Peyer's patch (tissue), 4 donors: ENCODE results near the gene GPR75. TPM values are rescaled to one million over a fixed set of nuclear protein-coding genes. Genes with fewer than 3 reads are reported as not detected.
"Not testable (repeated sequence)": the region's sequence is repeated elsewhere in the genome, so short reads cannot be mapped to it uniquely, and the experiment has no call there.

Source experiments
- DNase-seq, 3 donors: peaks; one replicate each; pipeline ENCODE4 v3.0.0-alpha.2; 2017 to 2019
- H3K27ac ChIP-seq, 4 donors: fragments of 200-600 bp; sonication (generic); one replicate each; pipeline ENCODE4 v1.5.1; 2016 to 2019
- H3K27me3 ChIP-seq, 2 donors: fragments of 200-600 bp; sonication (generic); one replicate each; pipeline ENCODE4 v1.5.1; 2019
- H3K36me3 ChIP-seq, 3 donors: fragments of 200-600 bp; sonication (generic); one replicate each; pipeline ENCODE4 v1.5.1; 2016 to 2019
- H3K4me1 ChIP-seq, 4 donors: fragments of 200-600 bp; sonication (generic); one replicate each; pipeline ENCODE4 v1.5.1; 2016 to 2019
- H3K4me3 ChIP-seq, 4 donors: fragments of 200-600 bp; sonication (generic); 1 replicate in 3 of 4; 2 replicates in 1 of 4; pipeline ENCODE4 v1.5.1; 2016 to 2019; ENCODE audit warnings: mild to moderate bottlenecking in 1 of 4
- H3K9me3 ChIP-seq, 4 donors: fragments of 200-600 bp; sonication (generic); one replicate each; pipeline ENCODE4 v1.5.1; 2016 to 2019; ENCODE audit warnings: mild to moderate bottlenecking in 1 of 4
- CTCF ChIP-seq, 6 experiments: fragments of 450-650 bp in 4 of 6; fragments of 200-600 bp in 2 of 6; sonication (generic) in 1 of 6; IDR thresholded peaks; one replicate each; pipeline ENCODE4 v1.5.1; 2017 to 2019; ENCODE audit warnings: antibody characterized with exemption in 6 of 6, mild to moderate bottlenecking in 3 of 6, moderate library complexity in 1 of 6
- POLR2A ChIP-seq, 2 donors: fragments of 450-650 bp; IDR thresholded peaks; one replicate each; pipeline ENCODE4 v1.5.1; 2017; ENCODE audit warnings: antibody characterized with exemption in 2 of 2, mild to moderate bottlenecking in 2 of 2, moderate library complexity in 2 of 2
- total RNA-seq, 4 donors: library from RNA; depleted of rRNA; stranded (reverse); fragments of >200 nt; gene quantifications; one replicate each; pipeline ENCODE4 v1.1.0, GENCODE V29; 2016

The GPR75 gene
- total RNA-seq, 4 donors from 2014 or later, result 2.5 to 25.6 (median 4.6) TPM

- Histone ChIP-seq H3K9me3 (no peaks in the 10 kb centered on the region), H3K4me3 (no peak overlapping the region), H3K27me3 (no peaks in the 10 kb centered on the region), H3K4me1 (no peaks in the 10 kb centered on the region), H3K27ac (no peak overlapping the region), H3K36me3 (peaks cover 0 to 9% (median 0%) of the 10 kb centered on the region in 3 donors)
- DNase-seq, result no peak
- TF ChIP-seq CTCF (IDR thresholded peaks at IDR 0.05), result no peak
These were observed 7.2 kb downstream of the GPR75 start for GRCh38 chr2:53852532-53852931.

- H3K4me3 ChIP-seq, H3K27me3 ChIP-seq, H3K4me1 ChIP-seq, H3K27ac ChIP-seq, H3K9me3 ChIP-seq, H3K36me3 ChIP-seq, DNase-seq: not testable (repeated sequence)
These were observed 8.6 kb downstream of the GPR75 start for GRCh38 chr2:53851052-53851757.

GRCh38 chr2:53848062-53848461, 11.7 kb downstream of the GPR75 start:
- no peak overlapping the region for H3K4me3 ChIP-seq
- H3K9me3 ChIP-seq, result no peaks in the 10 kb centered on the region
- DNase-seq, result no peak
- no peaks in the 10 kb centered on the region for H3K4me1 ChIP-seq
- no peak for TF ChIP-seq CTCF (IDR thresholded peaks at IDR 0.05)
- no peak for TF ChIP-seq POLR2A (IDR thresholded peaks at IDR 0.05)
- no peaks in the 10 kb centered on the region for H3K36me3 ChIP-seq
- H3K27ac ChIP-seq, result no peak overlapping the region
- H3K27me3 ChIP-seq, result no peaks in the 10 kb centered on the region

- DNase-seq, result no peak
- H3K4me3 ChIP-seq, result no peak overlapping the region
- H3K4me1 ChIP-seq, result no peaks in the 10 kb centered on the region
- TF ChIP-seq CTCF (IDR thresholded peaks at IDR 0.05), result no peak
- TF ChIP-seq POLR2A (IDR thresholded peaks at IDR 0.05), result no peak
- H3K36me3 ChIP-seq, result no peaks in the 10 kb centered on the region
- no peaks in the 10 kb centered on the region for H3K27me3 ChIP-seq
- no peaks in the 10 kb centered on the region for H3K9me3 ChIP-seq
- H3K27ac ChIP-seq, result no peak overlapping the region
These were observed 16.2 kb downstream of the GPR75 start for GRCh38 chr2:53843595-53843994.

GRCh38 chr2:53842891-53843290, 16.9 kb downstream of the GPR75 start:
- no peaks in the 10 kb centered on the region for H3K27me3 ChIP-seq
- no peaks in the 10 kb centered on the region for H3K9me3 ChIP-seq
- no peak overlapping the region for H3K4me3 ChIP-seq
- DNase-seq, result no peak
- no peak overlapping the region for H3K27ac ChIP-seq
- H3K36me3 ChIP-seq, result no peaks in the 10 kb centered on the region
- TF ChIP-seq CTCF (IDR thresholded peaks at IDR 0.05) (no peak), POLR2A (IDR thresholded peaks at IDR 0.05) (no peak)
- no peaks in the 10 kb centered on the region for H3K4me1 ChIP-seq

- H3K4me3 ChIP-seq, H3K27ac ChIP-seq, H3K27me3 ChIP-seq, H3K4me1 ChIP-seq, DNase-seq, H3K36me3 ChIP-seq, H3K9me3 ChIP-seq: not testable (repeated sequence)
These were observed 18.1 kb downstream of the GPR75 start for GRCh38 chr2:53841651-53842050.

- H3K36me3 ChIP-seq, result no peaks in the 10 kb centered on the region
- no peaks in the 10 kb centered on the region for H3K9me3 ChIP-seq
- no peak for TF ChIP-seq POLR2A (IDR thresholded peaks at IDR 0.05)
- TF ChIP-seq CTCF (IDR thresholded peaks at IDR 0.05), result no peak
- DNase-seq, result no peak
- no peaks in the 10 kb centered on the region for H3K27me3 ChIP-seq
- H3K4me3 ChIP-seq, result no peak overlapping the region
- H3K27ac ChIP-seq, result no peak overlapping the region
- H3K4me1 ChIP-seq, result no peaks in the 10 kb centered on the region
These were observed 19.2 kb downstream of the GPR75 start for GRCh38 chr2:53840580-53840979.

- H3K27me3 ChIP-seq, H3K9me3 ChIP-seq, H3K27ac ChIP-seq, H3K36me3 ChIP-seq, H3K4me3 ChIP-seq, DNase-seq, H3K4me1 ChIP-seq: not testable (repeated sequence)
These were observed 29.8 kb downstream of the GPR75 start for GRCh38 chr2:53829980-53830290.
